ENCODE results near the gene ACTR1B. TPM values are rescaled to one million over a fixed set of nuclear protein-coding genes. Genes with fewer than 3 reads are reported as not detected.

The ACTR1B gene
- total RNA-seq, 1 donor from 2014 or later = 122 TPM

DNA sequence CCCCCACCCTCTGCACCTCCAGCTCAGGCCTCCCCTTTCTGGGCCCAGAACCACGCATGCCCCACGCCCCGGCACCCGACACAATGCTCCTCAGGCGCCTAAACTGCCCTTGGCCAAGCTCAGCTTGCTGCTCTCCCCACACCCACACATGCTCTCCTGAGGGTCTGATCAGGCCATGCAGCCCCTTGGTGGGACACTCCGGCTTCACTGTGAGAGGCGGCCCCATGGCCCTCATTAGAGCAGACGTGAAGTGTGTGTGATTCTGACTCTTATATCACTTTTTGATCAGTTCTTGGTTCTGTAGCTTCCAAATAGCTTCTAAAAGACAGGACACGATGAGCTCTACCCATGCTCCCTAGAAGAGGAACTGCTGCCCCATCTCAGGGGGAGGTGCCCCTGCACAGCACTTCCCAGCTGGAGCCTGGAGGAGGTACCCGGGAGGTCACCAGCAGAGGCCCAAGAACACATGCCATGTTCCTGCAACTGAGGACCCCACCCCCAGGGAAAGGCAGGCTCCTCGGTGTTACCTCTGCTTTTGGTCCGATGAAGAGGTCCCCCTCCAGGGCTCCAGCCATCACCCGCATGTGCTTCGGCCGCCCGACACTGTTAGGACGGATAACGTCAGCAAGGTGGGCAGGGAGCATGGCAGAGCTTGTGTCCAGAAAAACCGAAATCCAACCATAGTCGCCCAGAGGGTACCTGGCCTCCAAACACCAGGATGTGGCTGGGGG, 3.6 kb downstream of the ACTR1B start:
- H3K27ac Mint-ChIP-seq = peak overlapping the region; percentile 22
- DNase-seq = no peak
- no peaks in the 10 kb centered on the region for H3K9me3 Mint-ChIP-seq
- no peaks in the 10 kb centered on the region for H3K27me3 Mint-ChIP-seq
- peaks cover 34% of the 10 kb centered on the region for H3K4me1 Mint-ChIP-seq
- peaks cover 55% of the 10 kb centered on the region for H3K36me3 Mint-ChIP-seq (ENCODE audit: low read depth)
- intact Hi-C loops (cut with micrococcal nuclease) = loop anchor here (10.0 kb wide), 2 partner anchors 785 to 1675 kb away; partner anchors contain the start of genes EIF5B, INPP4A and TXNDC9
- no peak overlapping the region for H3K4me3 Mint-ChIP-seq

DNA sequence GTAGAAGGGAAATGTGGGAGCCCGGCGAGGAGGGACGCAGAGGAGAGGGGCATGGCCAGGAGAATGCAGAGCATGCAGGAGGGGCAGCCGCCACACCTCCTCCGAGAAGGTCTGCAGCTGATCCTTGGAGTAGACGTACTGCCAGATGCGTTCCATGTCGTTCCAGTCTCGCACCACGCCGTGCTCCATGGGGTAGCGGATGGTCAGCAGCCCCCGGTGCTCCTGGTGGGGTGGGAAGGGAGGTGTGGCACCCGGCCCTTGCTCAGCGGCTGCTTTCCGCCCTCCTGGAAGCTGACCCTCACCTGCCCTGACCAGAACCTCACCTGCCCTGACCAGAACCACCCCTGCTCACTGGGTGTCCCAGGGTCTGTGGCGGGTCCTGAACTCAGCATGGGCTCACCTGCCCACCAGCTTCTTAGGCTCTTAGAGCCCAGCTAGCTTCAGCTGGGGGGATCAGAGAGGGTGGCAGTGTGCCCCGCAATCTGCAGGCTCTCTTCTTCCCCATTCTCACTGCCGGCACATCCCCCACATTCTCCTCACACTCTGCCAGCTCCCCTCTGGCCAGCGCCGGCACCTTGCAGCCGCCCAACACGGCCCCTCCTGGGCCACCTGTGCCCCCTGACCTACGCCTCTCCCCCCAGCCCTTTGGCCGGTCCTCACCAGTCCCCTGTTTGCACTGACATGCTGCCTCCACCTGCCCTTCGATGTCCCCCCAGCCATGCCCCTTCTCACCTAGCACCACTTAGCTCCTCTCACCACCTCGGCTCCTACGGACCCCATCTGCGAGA, 4.4 kb downstream of the ACTR1B start:
- Mint-ChIP-seq H3K36me3 (ENCODE audit: low read depth) (peaks cover 60% of the 10 kb centered on the region), H3K4me3 (no peak overlapping the region), H3K27me3 (no peaks in the 10 kb centered on the region), H3K4me1 (peaks cover 37% of the 10 kb centered on the region), H3K27ac (peak overlapping the region; percentile 22), H3K9me3 (no peaks in the 10 kb centered on the region)
- intact Hi-C loops (cut with micrococcal nuclease) = loop anchor here (10.0 kb wide), 2 partner anchors 785 to 1675 kb away; partner anchors contain the start of genes EIF5B, INPP4A and TXNDC9
- no peak for DNase-seq

DNA sequence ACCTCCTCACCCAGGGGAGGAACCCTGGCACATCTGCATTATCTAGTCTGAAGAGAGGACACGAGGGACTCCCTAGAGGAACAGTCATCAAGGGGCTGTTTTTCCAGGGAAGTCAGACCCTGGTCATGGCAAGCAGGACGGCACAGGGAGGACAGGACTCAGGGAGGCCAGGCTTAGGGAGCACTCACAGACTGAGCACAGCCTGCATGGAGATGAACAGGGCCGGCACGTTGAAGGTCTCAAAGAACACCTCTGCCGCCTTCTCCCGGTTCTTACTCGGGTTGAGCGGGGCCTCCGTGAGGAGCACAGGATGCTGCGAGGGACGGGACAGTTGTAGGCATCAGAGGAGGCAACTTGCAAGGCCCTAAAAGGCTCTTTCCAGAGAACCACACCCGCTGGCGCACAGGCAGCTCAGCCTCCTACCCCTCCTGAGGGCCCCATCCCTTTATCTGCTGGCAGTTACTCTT, 5.1 kb downstream of the ACTR1B start:
- Mint-ChIP-seq H3K4me1 (peaks cover 41% of the 10 kb centered on the region), H3K9me3 (no peaks in the 10 kb centered on the region), H3K4me3 (no peak overlapping the region), H3K27me3 (no peaks in the 10 kb centered on the region), H3K36me3 (ENCODE audit: low read depth) (peaks cover 64% of the 10 kb centered on the region), H3K27ac (no peak overlapping the region)
- intact Hi-C loops (cut with micrococcal nuclease) = no loop called here
- peak; percentile 54 for DNase-seq

DNA sequence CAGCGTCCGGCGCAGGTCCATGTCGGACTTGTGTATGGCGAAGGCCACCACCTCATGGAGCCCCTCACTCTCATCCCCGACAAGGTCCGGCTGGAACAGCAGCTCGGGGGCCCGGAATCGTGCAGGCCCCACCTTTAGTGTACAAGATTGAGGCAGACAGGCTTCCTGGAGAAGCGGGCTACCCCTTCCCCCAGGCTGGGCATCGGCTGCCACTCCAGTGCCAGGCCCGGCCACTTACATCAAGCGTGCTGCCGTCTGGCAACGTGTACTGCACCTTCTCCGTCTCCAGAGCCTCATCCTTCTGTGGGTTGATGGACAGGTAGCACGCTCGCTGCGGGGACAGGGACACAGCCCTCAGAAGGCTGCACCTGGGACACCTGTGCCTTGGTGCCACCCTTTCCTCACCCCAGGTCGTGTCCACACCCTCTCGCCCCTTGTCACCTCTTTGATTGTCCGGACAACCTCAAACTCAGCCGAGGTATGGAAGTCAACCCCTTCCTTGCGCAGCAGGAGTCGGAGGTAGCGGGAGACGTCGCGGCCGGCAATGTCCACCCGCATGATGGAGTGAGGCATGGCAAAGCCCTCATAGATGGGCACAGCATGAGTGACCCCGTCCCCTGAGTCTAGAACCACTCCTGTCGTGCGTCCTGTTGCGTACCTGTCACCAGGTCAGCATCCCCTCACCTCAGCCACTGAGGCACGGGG, 5.7 kb downstream of the ACTR1B start:
- no peak overlapping the region for H3K4me3 Mint-ChIP-seq
- no peak overlapping the region for H3K27ac Mint-ChIP-seq
- DNase-seq = peak; percentile 53
- intact Hi-C loops (cut with micrococcal nuclease) = no loop called here
- H3K9me3 Mint-ChIP-seq = no peaks in the 10 kb centered on the region
- H3K36me3 Mint-ChIP-seq (ENCODE audit: low read depth) = peaks cover 68% of the 10 kb centered on the region
- H3K27me3 Mint-ChIP-seq = no peaks in the 10 kb centered on the region
- peaks cover 42% of the 10 kb centered on the region for H3K4me1 Mint-ChIP-seq

DNA sequence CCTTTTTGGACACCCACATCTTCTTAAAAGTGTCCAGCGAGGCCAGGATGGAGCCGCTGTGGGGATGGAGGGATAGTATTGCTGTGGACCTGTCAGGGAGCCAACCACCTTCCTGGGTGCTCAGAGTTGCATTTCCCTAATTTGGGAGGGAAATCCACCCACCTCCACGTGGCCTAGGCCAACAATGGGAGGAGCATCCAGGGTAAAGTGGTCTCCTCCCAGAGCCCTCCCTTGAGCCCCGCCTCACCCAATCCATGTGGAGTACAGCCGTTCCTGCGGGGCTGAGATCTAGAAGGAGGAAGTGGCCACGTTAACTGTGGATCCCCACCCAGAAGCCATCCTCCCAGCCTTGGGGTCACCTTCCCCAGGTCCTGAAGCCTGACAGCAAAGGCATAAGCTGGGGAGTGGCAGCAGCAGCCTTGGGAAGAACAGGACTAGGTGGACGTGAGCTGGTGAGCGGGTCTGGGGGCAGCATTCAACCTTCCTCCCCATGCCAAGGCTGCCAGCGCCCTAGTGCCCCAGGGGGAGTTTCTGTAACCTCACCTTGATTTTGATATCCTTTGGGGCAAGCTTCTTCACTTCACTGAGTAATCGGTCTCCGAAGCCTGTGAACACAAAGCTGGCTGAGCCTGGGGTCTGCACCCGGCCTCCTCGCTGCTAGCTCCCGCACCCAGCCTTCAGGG, 6.8 kb downstream of the ACTR1B start:
- intact Hi-C loops (cut with micrococcal nuclease) = no loop called here
- Mint-ChIP-seq H3K4me1 (peaks cover 35% of the 10 kb centered on the region), H3K9me3 (no peaks in the 10 kb centered on the region), H3K27ac (no peak overlapping the region), H3K4me3 (no peak overlapping the region), H3K27me3 (no peaks in the 10 kb centered on the region), H3K36me3 (ENCODE audit: low read depth) (peaks cover 69% of the 10 kb centered on the region)
- peak; percentile 51 for DNase-seq

DNA sequence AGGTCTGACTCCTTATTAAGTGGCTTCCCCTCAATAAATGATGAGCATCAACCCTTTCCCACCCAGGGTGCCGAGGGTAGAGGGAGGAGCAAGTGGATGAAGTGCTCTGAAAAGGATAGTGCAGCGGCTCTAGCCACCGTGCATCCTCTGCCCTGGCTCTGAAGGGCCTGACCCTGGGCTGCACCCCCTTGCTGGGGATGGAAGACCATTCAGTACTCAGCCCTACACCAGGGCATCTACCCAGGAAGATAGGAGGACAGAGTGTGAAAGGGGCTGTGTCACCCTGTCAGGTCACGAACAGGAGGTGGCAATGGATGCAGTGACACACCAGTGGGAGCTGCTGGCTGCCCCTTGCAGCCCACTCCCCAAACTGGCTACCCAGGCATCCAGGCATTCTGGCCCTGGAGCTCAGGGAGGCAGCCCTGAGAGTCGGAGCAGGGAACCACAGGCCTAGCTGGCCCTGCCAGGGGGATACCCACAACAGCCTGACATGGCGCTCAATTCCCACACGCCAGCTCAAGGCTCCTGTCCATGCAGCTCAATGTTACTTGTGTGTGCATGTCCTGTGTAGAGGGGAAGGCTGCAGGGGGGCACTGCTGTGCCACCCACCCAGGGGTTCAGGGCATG, 7.6 kb downstream of the ACTR1B start:
- no peak overlapping the region for H3K4me3 Mint-ChIP-seq
- no peak for DNase-seq
- H3K4me1 Mint-ChIP-seq = peaks cover 28% of the 10 kb centered on the region
- H3K27ac Mint-ChIP-seq = no peak overlapping the region
- intact Hi-C loops (cut with micrococcal nuclease) = no loop called here
- no peaks in the 10 kb centered on the region for H3K27me3 Mint-ChIP-seq
- no peaks in the 10 kb centered on the region for H3K9me3 Mint-ChIP-seq
- H3K36me3 Mint-ChIP-seq (ENCODE audit: low read depth) = peaks cover 64% of the 10 kb centered on the region

DNA sequence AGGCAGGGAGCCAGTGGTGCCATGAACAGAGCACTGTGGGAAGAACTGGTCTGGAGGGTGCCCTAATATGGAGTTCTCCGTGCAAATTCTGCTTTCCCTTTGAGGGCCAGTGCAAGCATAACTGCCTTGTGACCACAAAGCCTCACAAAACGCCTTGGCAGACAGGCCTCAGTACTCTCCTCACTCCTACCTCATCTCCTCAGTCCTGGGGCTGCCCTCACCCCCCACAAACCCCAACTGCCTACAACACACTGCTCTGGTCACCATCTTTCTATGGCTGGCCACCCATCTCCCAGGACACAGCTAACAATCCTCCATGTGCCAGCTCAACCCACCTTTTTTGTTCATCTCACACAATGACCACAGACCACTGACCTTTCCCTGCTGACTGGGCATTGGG, 9.1 kb downstream of the ACTR1B start:
- DNase-seq = no peak
- peaks cover 24% of the 10 kb centered on the region for H3K4me1 Mint-ChIP-seq
- no peaks in the 10 kb centered on the region for H3K27me3 Mint-ChIP-seq
- no peak overlapping the region for H3K4me3 Mint-ChIP-seq
- no peaks in the 10 kb centered on the region for H3K9me3 Mint-ChIP-seq
- intact Hi-C loops (cut with micrococcal nuclease) = no loop called here
- H3K36me3 Mint-ChIP-seq (ENCODE audit: low read depth) = peaks cover 62% of the 10 kb centered on the region
- peak overlapping the region; percentile 76 for H3K27ac Mint-ChIP-seq

DNA sequence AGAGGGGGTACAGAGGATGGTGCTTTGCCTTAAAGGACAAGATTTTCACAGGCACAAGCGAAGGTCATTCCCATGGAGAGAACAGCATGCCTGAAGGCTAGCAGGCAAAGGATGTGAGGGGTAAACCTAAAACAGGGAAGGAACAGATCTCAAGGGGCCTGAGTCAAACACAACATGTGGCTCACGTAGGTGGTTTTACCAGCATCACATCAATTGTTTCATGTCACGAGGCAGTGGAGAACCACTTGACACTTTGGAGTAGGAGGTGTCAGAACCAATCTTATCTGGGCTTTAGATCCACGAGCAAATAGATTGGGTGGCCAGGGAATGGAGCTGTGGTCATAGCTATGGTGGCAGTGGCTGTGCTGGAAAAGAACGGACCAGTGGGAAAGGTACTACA, 9.5 kb downstream of the ACTR1B start:
- H3K4me1 Mint-ChIP-seq = peaks cover 27% of the 10 kb centered on the region
- intact Hi-C loops (cut with micrococcal nuclease) = no loop called here
- peak overlapping the region; percentile 76 for H3K27ac Mint-ChIP-seq
- H3K4me3 Mint-ChIP-seq = no peak overlapping the region
- no peaks in the 10 kb centered on the region for H3K27me3 Mint-ChIP-seq
- H3K9me3 Mint-ChIP-seq = no peaks in the 10 kb centered on the region
- peaks cover 66% of the 10 kb centered on the region for H3K36me3 Mint-ChIP-seq (ENCODE audit: low read depth)
- DNase-seq = peak; percentile 57

DNA sequence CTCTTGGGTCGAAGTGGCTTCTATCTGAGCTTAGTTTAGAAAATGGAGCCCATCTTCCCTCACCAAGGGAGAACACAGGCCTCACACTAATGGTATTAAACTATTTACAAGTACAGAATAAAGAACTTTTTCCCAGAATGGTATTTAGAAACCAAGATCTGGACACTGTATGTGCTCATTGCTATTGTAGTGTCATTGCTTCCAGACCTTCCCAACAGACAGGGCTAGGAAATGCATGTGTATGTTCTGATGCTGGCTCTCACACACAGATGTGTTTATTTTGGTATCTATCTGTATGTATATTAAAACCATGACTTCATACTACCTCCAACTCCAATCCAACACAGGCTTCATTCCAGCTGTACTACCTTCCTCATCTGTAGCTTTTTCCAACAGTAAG, 10.0 kb downstream of the ACTR1B start:
- intact Hi-C loops (cut with micrococcal nuclease) = no loop called here
- H3K27me3 Mint-ChIP-seq = no peaks in the 10 kb centered on the region
- peaks cover 27% of the 10 kb centered on the region for H3K4me1 Mint-ChIP-seq
- DNase-seq = no peak
- H3K9me3 Mint-ChIP-seq = no peaks in the 10 kb centered on the region
- H3K4me3 Mint-ChIP-seq = no peak overlapping the region
- H3K36me3 Mint-ChIP-seq (ENCODE audit: low read depth) = peaks cover 69% of the 10 kb centered on the region
- H3K27ac Mint-ChIP-seq = peak overlapping the region; percentile 76

DNA sequence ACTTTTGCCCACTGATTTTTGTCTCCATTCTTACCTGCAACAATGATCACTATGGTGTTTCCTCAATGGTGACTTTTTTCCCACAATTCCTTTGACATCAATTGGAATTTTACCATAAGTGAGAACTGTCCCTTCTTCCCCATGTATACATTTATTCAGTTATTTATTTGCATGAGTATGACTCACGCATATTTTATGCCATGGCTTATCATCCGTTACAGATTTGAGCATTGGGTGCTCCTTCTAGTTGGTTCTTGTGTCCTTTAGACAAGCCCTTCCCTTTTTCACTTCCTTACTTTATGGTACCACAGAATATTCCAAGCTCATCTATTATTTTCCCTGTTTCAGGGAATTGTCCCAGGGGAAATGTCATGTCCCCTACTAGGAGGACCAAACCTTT, 10.4 kb downstream of the ACTR1B start:
- Mint-ChIP-seq H3K4me1 (peaks cover 25% of the 10 kb centered on the region), H3K36me3 (ENCODE audit: low read depth) (peaks cover 70% of the 10 kb centered on the region), H3K27me3 (no peaks in the 10 kb centered on the region), H3K27ac (peak overlapping the region; percentile 46), H3K4me3 (no peak overlapping the region), H3K9me3 (no peaks in the 10 kb centered on the region)
- DNase-seq = peak; percentile 34
- intact Hi-C loops (cut with micrococcal nuclease) = no loop called here

DNA sequence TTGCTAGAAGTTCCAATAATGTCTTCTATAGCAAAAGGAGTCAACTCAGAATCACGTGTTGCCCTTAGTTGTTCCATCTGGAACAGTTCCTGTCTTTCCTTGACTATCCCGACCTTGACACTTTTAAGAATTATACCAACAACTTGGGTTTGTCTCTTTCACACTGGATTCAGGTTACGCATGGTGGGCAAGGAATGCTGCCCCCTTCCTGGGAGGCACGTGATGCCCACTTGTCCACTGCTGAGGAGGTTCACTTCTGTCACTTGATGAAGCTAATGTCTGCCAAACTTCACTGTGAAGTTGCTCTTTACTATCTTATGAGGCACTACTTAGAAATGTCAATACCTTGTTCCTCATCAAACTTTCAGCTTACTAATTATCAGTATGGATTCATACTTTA, 12.7 kb downstream of the ACTR1B start:
- peak; percentile 54 for DNase-seq
- no peaks in the 10 kb centered on the region for H3K9me3 Mint-ChIP-seq
- peaks cover 65% of the 10 kb centered on the region for H3K36me3 Mint-ChIP-seq (ENCODE audit: low read depth)
- no peak overlapping the region for H3K4me3 Mint-ChIP-seq
- no peaks in the 10 kb centered on the region for H3K27me3 Mint-ChIP-seq
- intact Hi-C loops (cut with micrococcal nuclease) = no loop called here
- H3K4me1 Mint-ChIP-seq = peaks cover 36% of the 10 kb centered on the region
- H3K27ac Mint-ChIP-seq = peak overlapping the region; percentile 69

DNA sequence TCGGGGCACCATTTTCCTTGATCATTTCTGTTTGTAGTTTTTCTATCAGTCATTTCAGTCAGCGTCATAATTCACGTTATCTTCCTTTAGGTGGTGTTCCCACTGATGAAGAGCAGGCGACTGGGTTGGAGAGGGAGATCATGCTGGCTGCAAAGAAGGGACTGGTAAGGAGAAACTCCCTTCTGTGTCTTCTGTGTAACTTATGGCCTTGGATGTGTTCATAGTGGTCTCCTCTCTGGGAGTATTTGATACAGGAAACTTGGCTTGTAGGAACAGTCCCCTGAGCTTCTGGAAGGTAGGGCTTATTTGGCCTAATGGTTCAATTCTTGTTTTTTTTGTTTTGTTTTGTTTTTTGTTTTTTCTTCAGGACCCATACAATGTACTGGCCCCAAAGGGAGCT, 16.9 kb downstream of the ACTR1B start:
- Mint-ChIP-seq H3K9me3 (no peaks in the 10 kb centered on the region), H3K4me3 (peak overlapping the region; percentile 94), H3K27me3 (peaks cover 3% of the 10 kb centered on the region), H3K36me3 (ENCODE audit: low read depth) (peaks cover 34% of the 10 kb centered on the region), H3K4me1 (peaks cover 28% of the 10 kb centered on the region), H3K27ac (peak overlapping the region; percentile 96)
- intact Hi-C loops (cut with micrococcal nuclease) = loop anchor here (5.0 kb wide), 3 partner anchors 50 to 1535 kb away; partner anchors contain the start of genes MITD1 and MRPL30
- DNase-seq = peak; percentile 57

Data from activated CD4-positive, alpha-beta T cell treated with anti-CD3 and anti-CD28 coated beads, Interleukin-2, amount 10 ng/mL, durations not matched to agents 24 days and 14 days (primary cell).